H1 (cell line): Measurements from ENCODE around the gene LILRA1. TPM values are rescaled to one million over a fixed set of nuclear protein-coding genes. Genes with fewer than 3 reads are reported as not detected.
"Not testable (repeated sequence)": the region's sequence is repeated elsewhere in the genome, so short reads cannot be mapped to it uniquely, and the experiment has no call there.

ENCODE experiments used
- CTCF ChIA-PET: fragments of 300-600 bp; sonication (Branson Sonifier 250); formaldehyde crosslinking; loops from one replicate; lab custom pipeline; 2021; ENCODE audit not compliant: partially characterized antibody; lab: Charles Lee
- POLR2A ChIA-PET: fragments of 300-600 bp; sonication (Branson Sonifier 250); formaldehyde crosslinking; loops from one replicate; lab custom pipeline; 2021; ENCODE audit warnings: inconsistent platforms; ENCODE audit not compliant: partially characterized antibody; lab: Charles Lee
- DNase-seq, 2 experiments: peaks; one replicate each; pipeline versions ENCODE4 v3.0.0 to v3.0.0-alpha.2; 2010 to 2022; ENCODE audit warnings: low spot score in 2 of 2, low read depth in 1 of 2, mixed read lengths in 1 of 2
- FAIRE-seq: peaks from 2 replicates; lab custom pipeline; 2011; peaks lifted over from hg19 to GRCh38; lab: Jason Lieb, UNC
- H2AFZ ChIP-seq: 2 replicates; pipeline ENCODE4 v1.8.1; 2012; ENCODE audit warnings: low read length, inconsistent platforms
- H2AK5ac ChIP-seq: 2 replicates; pipeline ENCODE4 v1.6.1; 2013; ENCODE audit warnings: low read depth, low read length
- H2BK120ac ChIP-seq: replicated peaks from 2 replicates; pipeline ENCODE3; 2013; ENCODE audit warnings: low read depth, low read length, inconsistent platforms
- H2BK12ac ChIP-seq: 2 replicates; pipeline ENCODE4 v1.6.1; 2013; ENCODE audit warnings: low read depth, low read length
- H2BK15ac ChIP-seq: 2 replicates; pipeline ENCODE4 v1.6.1; 2013; ENCODE audit warnings: low read length
- H2BK20ac ChIP-seq: 2 replicates; pipeline ENCODE4 v1.6.1; 2013; ENCODE audit warnings: low read length
- H2BK5ac ChIP-seq: 2 replicates; pipeline ENCODE4 v1.6.1; 2013; ENCODE audit warnings: low read depth, low read length
- H3K14ac ChIP-seq: 2 replicates; pipeline ENCODE4 v1.6.1; 2013; ENCODE audit warnings: inconsistent platforms; ENCODE audit not compliant: insufficient read length
- H3K18ac ChIP-seq: 2 replicates; pipeline ENCODE4 v1.6.1; 2013; ENCODE audit warnings: low read length; ENCODE audit errors: extremely low read depth
- H3K23ac ChIP-seq: 2 replicates; pipeline ENCODE4 v1.6.1; 2013; ENCODE audit warnings: inconsistent platforms; ENCODE audit not compliant: insufficient read length
- H3K23me2 ChIP-seq: 2 replicates; pipeline ENCODE4 v1.6.1; 2013; ENCODE audit warnings: low read depth, low read length
- H3K27ac ChIP-seq: 2 replicates; pipeline ENCODE4 v1.6.1; 2011; ENCODE audit warnings: low read depth, low read length, inconsistent platforms
- H3K27me3 ChIP-seq, 4 experiments: replicated peaks in 1 of 4; 1 replicate in 1 of 4; 2 replicates in 3 of 4; pipeline versions ENCODE4 v1.6.1 to v1.8.1; 2011 to 2013; ENCODE audit warnings: low read length in 3 of 4, mild to moderate bottlenecking in 3 of 4, inconsistent platforms in 2 of 4, mixed read lengths in 2 of 4, moderate library complexity in 1 of 4; ENCODE audit not compliant: control insufficient read depth in 3 of 4, insufficient read depth in 3 of 4; ENCODE audit errors: extremely low read depth in 1 of 4
- H3K36me3 ChIP-seq, 4 experiments: 2 replicates each; pipeline versions ENCODE4 v1.6.1 to v1.8.1; 2011 to 2013; ENCODE audit warnings: mild to moderate bottlenecking in 4 of 4, low read length in 3 of 4, moderate library complexity in 2 of 4, control low read depth in 1 of 4, inconsistent platforms in 1 of 4; ENCODE audit not compliant: insufficient read depth in 4 of 4, control insufficient read depth in 2 of 4
- H3K4ac ChIP-seq: replicated peaks from 2 replicates; pipeline ENCODE3; 2013; ENCODE audit warnings: low read length, low read depth, mixed read lengths, inconsistent platforms; ENCODE audit not compliant: insufficient read length
- H3K4me1 ChIP-seq, 4 experiments: replicated peaks in 1 of 4; 1 replicate in 1 of 4; 2 replicates in 3 of 4; pipeline versions ENCODE4 v1.6.1 to v1.8.1; 2011 to 2013; ENCODE audit warnings: low read length in 3 of 4, inconsistent platforms in 2 of 4, mixed read lengths in 1 of 4; ENCODE audit not compliant: insufficient read depth in 4 of 4, control insufficient read depth in 3 of 4
- H3K4me2 ChIP-seq, 2 experiments: 2 replicates each; pipeline versions ENCODE4 v1.6.1 to v1.8.1; 2011 to 2013; ENCODE audit warnings: low read depth in 2 of 2, low read length in 2 of 2, control low read depth in 1 of 2, inconsistent platforms in 1 of 2, mild to moderate bottlenecking in 1 of 2; ENCODE audit not compliant: insufficient read depth in 1 of 2
- H3K4me3 ChIP-seq, 4 experiments: fragments of 200-600, 300-600 bp in 1 of 4; sonication (generic), shearing (Covaris generic), sonication (Bioruptor Twin) in 1 of 4; 2 replicates each; pipeline versions ENCODE4 v1.5.1 to v1.8.1; 2011 to 2016; ENCODE audit warnings: low read length in 4 of 4, low read depth in 3 of 4, control low read depth in 2 of 4, inconsistent platforms in 2 of 4, mild to moderate bottlenecking in 2 of 4, mixed read lengths in 1 of 4, moderate library complexity in 1 of 4; ENCODE audit not compliant: insufficient read depth in 2 of 4; ENCODE audit errors: extremely low read depth in 1 of 4
- H3K56ac ChIP-seq: replicated peaks from 2 replicates; pipeline ENCODE3; 2013; ENCODE audit warnings: low read depth, mild to moderate bottlenecking, mixed read lengths, low read length, inconsistent platforms; ENCODE audit not compliant: insufficient read length
- H3K79me1 ChIP-seq: 2 replicates; pipeline ENCODE4 v1.6.1; 2013; ENCODE audit warnings: low read depth, low read length, control low read depth
- H3K79me2 ChIP-seq, 2 experiments: 2 replicates each; pipeline versions ENCODE4 v1.6.1 to v1.8.1; 2012 to 2013; ENCODE audit warnings: low read length in 2 of 2, mild to moderate bottlenecking in 2 of 2, inconsistent platforms in 1 of 2; ENCODE audit not compliant: insufficient read depth in 2 of 2, control insufficient read depth in 1 of 2
- H3K9ac ChIP-seq, 4 experiments: replicated peaks in 1 of 4; 1 replicate in 1 of 4; 2 replicates in 3 of 4; pipeline versions ENCODE4 v1.6.1 to v1.8.1; 2011 to 2013; ENCODE audit warnings: low read depth in 3 of 4, low read length in 3 of 4, control low read depth in 2 of 4, mild to moderate bottlenecking in 2 of 4, moderate library complexity in 2 of 4, inconsistent platforms in 1 of 4; ENCODE audit errors: extremely low read depth in 1 of 4
- H3K9me3 ChIP-seq, 2 experiments: 2 replicates each; pipeline versions ENCODE4 v1.6.1 to v1.8.1; 2012 to 2013; ENCODE audit warnings: mild to moderate bottlenecking in 2 of 2, moderate library complexity in 2 of 2, control low read depth in 1 of 2, inconsistent platforms in 1 of 2, low read depth in 1 of 2, low read length in 1 of 2, mixed read lengths in 1 of 2; ENCODE audit not compliant: insufficient read depth in 2 of 2
- H4K20me1 ChIP-seq, 2 experiments: replicated peaks in 1 of 2; 2 replicates each; pipeline versions ENCODE3 to v1.8.1; 2011 to 2013; ENCODE audit warnings: inconsistent platforms in 2 of 2, low read length in 2 of 2, mild to moderate bottlenecking in 1 of 2; ENCODE audit not compliant: insufficient read depth in 2 of 2, control insufficient read depth in 1 of 2
- H4K5ac ChIP-seq: 2 replicates; pipeline ENCODE4 v1.6.1; 2013; ENCODE audit warnings: low read length, low read depth, mixed read lengths, inconsistent platforms; ENCODE audit not compliant: insufficient read length
- H4K8ac ChIP-seq: 2 replicates; pipeline ENCODE4 v1.8.0; 2013; ENCODE audit warnings: mild to moderate bottlenecking, moderate library complexity, low read length, inconsistent platforms; ENCODE audit not compliant: insufficient read depth; ENCODE audit errors: extremely low read depth
- H4K91ac ChIP-seq: replicated peaks from 2 replicates; pipeline ENCODE3; 2013; ENCODE audit warnings: low read length, mixed read lengths, inconsistent platforms; ENCODE audit not compliant: insufficient read length
- WGBS, 2 experiments: shearing (Covaris generic) in 1 of 2; methylation state at CpG; one replicate each; pipeline versions ENCODE4 v1.1.6 to v1.1.7; 2013 to 2015; ENCODE audit warnings: low lambda C conversion rate in 2 of 2, mixed read lengths in 2 of 2, inconsistent platforms in 1 of 2, low coverage in 1 of 2, missing lambda C conversion rate in 1 of 2; ENCODE audit not compliant: insufficient replicate concordance in 2 of 2, insufficient coverage in 1 of 2, insufficient read length in 1 of 2; ENCODE audit errors: extremely low coverage in 1 of 2, missing lambda C conversion rate in 1 of 2; 5-methylcytosine and 5-hydroxymethylcytosine counted together
- long read RNA-seq, 2 experiments: library from RNA in 1 of 2; library from capped mRNA in 1 of 2; stranded (forward); transcript quantifications; one replicate each; pipeline ENCODE4 v2.0.0, GENCODE V29; 2021; ENCODE audit warnings: inconsistent platforms in 1 of 2
- polyA minus RNA-seq, 3 experiments: library from RNA; depleted of rRNA, polyadenylated mRNA; stranded (reverse); fragments of >200 nt; gene quantifications; 1 replicate in 2 of 3; 2 replicates in 1 of 3; pipeline ENCODE4 v1.2.3, GENCODE V29; 2011
- polyA plus RNA-seq, 7 experiments: library from polyadenylated mRNA; depleted of rRNA in 3 of 7; stranded (reverse) in 5 of 7; unstranded in 2 of 7; fragments of >200 nt in 5 of 7; fragments of 200-250 nt in 2 of 7; gene quantifications; 1 replicate in 5 of 7; 2 replicates in 1 of 7; 4 replicates in 1 of 7; pipeline versions ENCODE4 v1.2.1 to v1.2.3, GENCODE V29; 2011 to 2013; ENCODE audit warnings: missing spikeins in 2 of 7, mixed read lengths in 2 of 7
- total RNA-seq: library from RNA; stranded (reverse); fragmentation: NEBNext Ultra II Directional; extraction: Animal tissue kit (Norgen Biotek cat#: 25700); gene quantifications from 2 replicates; pipeline ENCODE4 v1.2.1, GENCODE V29; 2021

LILRA1 gene
- total RNA-seq (not detected in 2 replicates), polyA plus RNA-seq (2011; rRNA removed) (not detected in 2 replicates), polyA minus RNA-seq (2011; rRNA and poly(A)+ RNA removed) (not detected in 2 replicates)
- not detected for polyA plus RNA-seq (2011; cell fraction: cytosol; rRNA removed)
- not detected for polyA plus RNA-seq (2011; cell fraction: nucleus; rRNA removed)
- not detected in 4 replicates for polyA plus RNA-seq (2012, experiment 1 of 2)
- polyA plus RNA-seq (2012, experiment 2 of 2) = not detected
- not detected for polyA plus RNA-seq (2013, experiment 1 of 2)
- not detected for polyA plus RNA-seq (2013, experiment 2 of 2)
- not detected for polyA minus RNA-seq (2011; cell fraction: cytosol; rRNA and poly(A)+ RNA removed)
- polyA minus RNA-seq (2011; cell fraction: nucleus; rRNA and poly(A)+ RNA removed) = not detected
- long read RNA-seq, experiment 1 = 0 reads
- long read RNA-seq, experiment 2 = 0 reads

GRCh38 chr19:54593445-54593844 is at the start of gene LILRA1:
Gene LILRA1 (plus strand): TSS chr19:54593632. CDS start chr19:54594245, 613 bp downstream.
- DNase-seq, FAIRE-seq, H4K91ac ChIP-seq, H4K8ac ChIP-seq, H3K79me1 ChIP-seq, H3K56ac ChIP-seq, H2BK5ac ChIP-seq, H3K4ac ChIP-seq, H2AFZ ChIP-seq, H3K79me2 ChIP-seq, H2BK12ac ChIP-seq, CTCF ChIA-PET, H3K23ac ChIP-seq, H2AK5ac ChIP-seq, H3K23me2 ChIP-seq, H3K36me3 ChIP-seq, H4K20me1 ChIP-seq, H3K4me1 ChIP-seq, H3K4me3 ChIP-seq, H4K5ac ChIP-seq, H2BK15ac ChIP-seq, H3K14ac ChIP-seq, H2BK20ac ChIP-seq, H3K27ac ChIP-seq, POLR2A ChIA-PET, H3K18ac ChIP-seq, H3K4me2 ChIP-seq, H3K9ac ChIP-seq, H3K27me3 ChIP-seq, H2BK120ac ChIP-seq: not testable (repeated sequence)
- H3K9me3 ChIP-seq = peaks cover 59 to 93% of the 10 kb centered on the region in 2 experiments
- 72% methylated on average over 6 of the region's 6 CpGs; no CpG with 5 or more reads in 1 of the 2 experiments for WGBS, 2 experiments
